HepG2 (cell line): ENCODE measurements around the gene ZDHHC21. TPM values are rescaled to one million over a fixed set of nuclear protein-coding genes. Genes with fewer than 3 reads are reported as not detected.

ENCODE experiments used
- ATAC-seq: fragments of 200-7000 bp; cut with Tn5 transposase; 3 replicates; pipeline ENCODE4 v1.9.1; 2020; ENCODE audit warnings: mild to moderate bottlenecking, moderate library complexity
- BruUV-seq: library from RNA; stranded (reverse); fragments of 400-500 nt; replicated peaks from 2 replicates; lab custom pipeline; 2021; lab: Mats Ljungman, UMichigan
- CTCF ChIA-PET: fragments of 300-600 bp; formaldehyde crosslinking; extraction: SDS; loops from one replicate; lab custom pipeline; 2021; ENCODE audit warnings: low total read pairs, inconsistent platforms, low intra/inter-chr PET ratio; lab: Yijun Ruan, JAX
- POLR2A ChIA-PET: fragments of 350-600 bp; sonication (Branson Sonifier 250); formaldehyde crosslinking; loops from one replicate; lab custom pipeline; 2020; ENCODE audit warnings: antibody characterized with exemption, inconsistent platforms; lab: Yijun Ruan, JAX
- DNase-seq: peaks from one replicate; pipeline ENCODE4 v3.0.0-alpha.2; 2015; ENCODE audit warnings: low spot score
- FAIRE-seq: peaks from 3 replicates; lab custom pipeline; 2011; peaks lifted over from hg19 to GRCh38; lab: Jason Lieb, UNC
- H2AFZ ChIP-seq: one replicate; pipeline ENCODE4 v1.6.1; 2011; ENCODE audit warnings: low read length, inconsistent platforms
- H3K27ac ChIP-seq: fragments of 300-600 bp; 3 replicates; pipeline ENCODE4 v1.8.0; 2011; ENCODE audit warnings: mixed run types, mild to moderate bottlenecking, mixed read lengths, low read length, inconsistent platforms; ENCODE audit not compliant: insufficient read depth; ENCODE audit errors: extremely low read length
- H3K27me3 ChIP-seq, 2 experiments: fragments of 200-600 bp in 1 of 2; 2 replicates in 1 of 2; 3 replicates in 1 of 2; pipeline versions ENCODE4 v1.6.0 to v1.8.0; 2011; ENCODE audit warnings: low read length in 2 of 2, mild to moderate bottlenecking in 2 of 2, moderate library complexity in 2 of 2, inconsistent platforms in 1 of 2; ENCODE audit not compliant: insufficient read depth in 2 of 2, control insufficient read depth in 1 of 2
- H3K36me3 ChIP-seq, 2 experiments: fragments of 200-600 bp in 1 of 2; replicated peaks in 1 of 2; 2 replicates in 1 of 2; 3 replicates in 1 of 2; pipeline versions ENCODE4 v1.5.1 to v1.8.0; 2011; ENCODE audit warnings: low read length in 2 of 2, inconsistent platforms in 1 of 2; ENCODE audit not compliant: insufficient read depth in 2 of 2, control insufficient read depth in 1 of 2
- H3K4me1 ChIP-seq: 2 replicates; pipeline ENCODE4 v1.5.1; 2012; ENCODE audit warnings: low read length, inconsistent platforms; ENCODE audit not compliant: insufficient read depth
- H3K4me2 ChIP-seq: 2 replicates; pipeline ENCODE4 v1.6.0; 2011; ENCODE audit warnings: low read depth, low read length, inconsistent platforms
- H3K4me3 ChIP-seq, 3 experiments: fragments of 200-600 bp in 1 of 3; sonication (generic), shearing (Covaris generic) in 1 of 3; replicated peaks in 1 of 3; 2 replicates each; pipeline ENCODE4 v1.5.1; 2011 to 2016; ENCODE audit warnings: low read length in 3 of 3, inconsistent platforms in 2 of 3, low read depth in 2 of 3, mild to moderate bottlenecking in 2 of 3, control low read depth in 1 of 3, mixed read lengths in 1 of 3; ENCODE audit not compliant: insufficient read depth in 1 of 3
- H3K79me2 ChIP-seq: one replicate; pipeline ENCODE4 v1.6.1; 2011; ENCODE audit warnings: low read length, inconsistent platforms; ENCODE audit not compliant: insufficient read depth
- H3K9ac ChIP-seq: 2 replicates; pipeline ENCODE4 v1.6.0; 2011; ENCODE audit warnings: mild to moderate bottlenecking, low read depth, low read length, inconsistent platforms; ENCODE audit not compliant: insufficient read depth
- H3K9me3 ChIP-seq: 2 replicates; pipeline ENCODE4 v1.5.1; 2012; ENCODE audit warnings: mild to moderate bottlenecking, low read length
- H4K20me1 ChIP-seq: 2 replicates; pipeline ENCODE4 v1.6.0; 2011; ENCODE audit warnings: inconsistent platforms, mild to moderate bottlenecking, low read length, moderate library complexity; ENCODE audit not compliant: insufficient read depth
- HMGXB3 ChIP-seq: sonication (generic); formaldehyde crosslinking; IDR thresholded peaks from 2 replicates; pipeline ENCODE4 v1.4.0; 2020; ENCODE audit warnings: missing genetic modification reagents, borderline replicate concordance
- MAFF ChIP-seq: IDR thresholded peaks from 2 replicates; pipeline ENCODE4 v1.6.1; 2011; ENCODE audit warnings: low read depth, low read length, improper control_type of control experiment
- MAFK ChIP-seq, 2 experiments: IDR thresholded peaks in 1 of 2; conservative IDR thresholded peaks in 1 of 2; 2 replicates each; pipeline ENCODE4 v1.6.1; 2011; ENCODE audit warnings: improper control_type of control experiment in 2 of 2, low read length in 2 of 2
- SP2 ChIP-seq: sonication (generic); formaldehyde crosslinking; IDR thresholded peaks from 2 replicates; pipeline ENCODE4 v1.5.1; 2020; ENCODE audit warnings: mild to moderate bottlenecking, missing genetic modification reagents
- TARDBP ChIP-seq: sonication (generic); formaldehyde crosslinking; IDR thresholded peaks from 2 replicates; pipeline ENCODE4 v1.8.0; 2022; ENCODE audit warnings: mild to moderate bottlenecking, missing genetic modification reagents
- ZBTB3 ChIP-seq: sonication (generic); formaldehyde crosslinking; IDR thresholded peaks from 2 replicates; pipeline ENCODE4 v1.4.0; 2020; ENCODE audit warnings: low read depth, mild to moderate bottlenecking, moderate library complexity, missing genetic modification reagents, borderline replicate concordance
- ZSCAN5A ChIP-seq: sonication (generic); formaldehyde crosslinking; IDR thresholded peaks from 2 replicates; pipeline ENCODE4 v1.8.0; 2022; ENCODE audit warnings: mild to moderate bottlenecking, missing genetic modification reagents, borderline replicate concordance
- WGBS: methylation state at CpG from one replicate; pipeline ENCODE4 v1.1.6; 2017; ENCODE audit warnings: low lambda C conversion rate; 5-methylcytosine and 5-hydroxymethylcytosine counted together
- in situ Hi-C: cut with HindIII; loops from 2 replicates; pipeline ENCODE4 v1.10.0; 2017; ENCODE audit warnings: low pct_unique_long_range_greater_than_20kb; ENCODE audit not compliant: extremely low pct_ligation_motif_present
- intact Hi-C: fragments of 100-400 bp; cut with micrococcal nuclease; formaldehyde crosslinking; loops from one replicate; pipeline ENCODE4 v1.10.0; 2022; ENCODE audit not compliant: unreplicated experiment
- polyA plus RNA-seq, 8 experiments: library from polyadenylated mRNA; depleted of rRNA in 3 of 8; stranded (reverse) in 7 of 8; unstranded in 1 of 8; fragments of >200 nt; fragmentation: Illumina TruSeq in 4 of 8; extraction: Trizol in 4 of 8; gene quantifications; 2 replicates each; pipeline versions ENCODE4 v1.2.1 to v1.2.3, GENCODE V29; 2011 to 2016; ENCODE audit warnings: low read depth in 4 of 8, missing spikeins in 1 of 8, mixed read lengths in 1 of 8; ENCODE audit not compliant: insufficient read depth in 1 of 8
- total RNA-seq, 5 experiments: library from RNA; depleted of rRNA; stranded (reverse); fragments of >200 nt; fragmentation: Illumina TruSeq; extraction: Trizol; gene quantifications; 2 replicates each; pipeline ENCODE4 v1.2.3, GENCODE V29; 2016; ENCODE audit warnings: low read depth in 1 of 5

Gene ZDHHC21
- total and polyA plus RNA-seq, 2 of the 13 experiments (the other 11 are each of a cell fraction or from before 2014, with no cell fraction given): 2.4 to 3.7 TPM

DNA sequence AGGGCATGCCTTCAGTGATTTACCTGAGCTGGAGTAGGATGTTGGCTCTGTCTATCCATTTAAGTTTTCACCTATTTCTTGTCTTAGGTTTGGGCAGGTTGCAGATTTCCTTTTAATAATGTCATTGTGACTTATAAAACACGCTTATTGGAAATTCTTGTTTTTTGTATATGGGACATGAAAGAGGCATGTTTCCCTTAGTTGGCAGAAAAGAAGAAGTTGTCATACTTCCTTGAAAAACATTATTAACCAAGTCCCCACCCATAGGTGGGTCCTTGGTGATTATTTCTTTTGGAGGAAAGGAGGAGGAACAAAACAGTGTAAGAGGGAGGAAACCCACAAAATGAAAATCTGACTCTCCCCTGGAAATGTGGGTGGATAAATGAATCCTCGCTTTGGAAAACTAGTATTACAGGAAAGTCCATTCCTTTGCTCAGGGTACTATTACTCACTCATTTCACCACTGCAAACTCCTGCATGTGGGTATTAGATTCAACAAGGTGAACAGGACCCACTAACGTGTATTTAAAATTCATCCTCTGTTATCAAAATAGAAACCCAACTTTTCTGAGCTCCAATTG is 20.0 kb upstream of the ZDHHC21 start:
- H3K4me3 ChIP-seq: no peak overlapping the region
- H3K9ac ChIP-seq: no peak overlapping the region
- ChIA-PET CTCF (no interaction called here), POLR2A (no interaction called here)
- no peak overlapping the region for H3K27ac ChIP-seq
- DNase-seq (no peak), FAIRE-seq (no peak), ATAC-seq (no peak)
- in situ Hi-C loops: no loop called here
- no peaks in the 10 kb centered on the region for H3K9me3 ChIP-seq
- H3K27me3 ChIP-seq: peaks cover 0 to 4% of the 10 kb centered on the region in 2 experiments; a peak in 1 of 5 replicates
- no peaks in the 10 kb centered on the region for H3K4me1 ChIP-seq
- no TSS peak for BruUV-seq
- no peaks in the 10 kb centered on the region for H3K36me3 ChIP-seq
- no peaks in the 10 kb centered on the region for H3K79me2 ChIP-seq
- intact Hi-C loops: no loop called here
- 0% methylated on average over 3 of the region's 3 CpGs for WGBS
- H2AFZ ChIP-seq: no peak overlapping the region
- no peak overlapping the region for H3K4me2 ChIP-seq
- H4K20me1 ChIP-seq: no peaks in the 10 kb centered on the region
- TF ChIP-seq TARDBP (CRISPR knock-in tag) (no peak), ZSCAN5A (CRISPR knock-in tag) (no peak), ZBTB3 (CRISPR knock-in tag) (no peak), SP2 (CRISPR knock-in tag) (no peak), HMGXB3 (CRISPR knock-in tag) (no peak), MAFK (conservative IDR thresholded peaks at IDR 0.05 in 1 of 2, IDR thresholded peaks at IDR 0.05 in 1 of 2; ENCODE audit: low read length in 2 of 2) (peak; percentile 41 to 66; a peak in 3 of 4 replicates), MAFF (peak; percentile 53)
